Ascending aorta (tissue), 2 donors: ENCODE results near the gene TTLL5. TPM values are rescaled to one million over a fixed set of nuclear protein-coding genes. Genes with fewer than 3 reads are reported as not detected.

Source experiments
- DNase-seq, 2 donors: peaks; one replicate each; pipeline ENCODE4 v3.0.0-alpha.2; 2019; ENCODE audit warnings: low spot score in 2 of 2
- H3K27ac ChIP-seq, 2 donors: fragments of 200-600 bp; sonication (generic); one replicate each; pipeline ENCODE4 v1.5.1; 2016 to 2017; ENCODE audit warnings: mild to moderate bottlenecking in 1 of 2
- H3K27me3 ChIP-seq: fragments of 200-600 bp; sonication (generic); one replicate; pipeline ENCODE4 v1.5.1; 2017
- H3K36me3 ChIP-seq, 2 donors: fragments of 200-600 bp; sonication (generic); one replicate each; pipeline ENCODE4 v1.5.1; 2016
- H3K4me1 ChIP-seq, 2 donors: fragments of 200-600 bp; sonication (generic); one replicate each; pipeline ENCODE4 v1.5.1; 2016 to 2017; ENCODE audit warnings: mild to moderate bottlenecking in 1 of 2
- H3K4me3 ChIP-seq, 2 donors: fragments of 200-600 bp; sonication (generic); one replicate each; pipeline ENCODE4 v1.5.1; 2016 to 2017; ENCODE audit warnings: mild to moderate bottlenecking in 1 of 2
- H3K9me3 ChIP-seq, 2 donors: fragments of 200-600 bp; sonication (generic); one replicate each; pipeline ENCODE4 v1.5.1; 2016
- CTCF ChIP-seq, 3 experiments: fragments of 200-600 bp in 2 of 3; fragments of 450-650 bp in 1 of 3; sonication (generic) in 2 of 3; IDR thresholded peaks; one replicate each; pipeline ENCODE4 v1.5.1; 2016 to 2019; ENCODE audit warnings: antibody characterized with exemption in 3 of 3, mild to moderate bottlenecking in 1 of 3, moderate library complexity in 1 of 3
- intact Hi-C: fragments of 100-400 bp; cut with DNase I; formaldehyde crosslinking; loops from one replicate; pipeline ENCODE4 v1.15.1; 2023
- total RNA-seq: library from RNA; depleted of rRNA; stranded (reverse); fragments of >200 nt; gene quantifications from one replicate; pipeline ENCODE4 v1.1.0, GENCODE V29; 2016

Gene TTLL5
- total RNA-seq, 1 donor from 2014 or later: 43.1 TPM

DNA sequence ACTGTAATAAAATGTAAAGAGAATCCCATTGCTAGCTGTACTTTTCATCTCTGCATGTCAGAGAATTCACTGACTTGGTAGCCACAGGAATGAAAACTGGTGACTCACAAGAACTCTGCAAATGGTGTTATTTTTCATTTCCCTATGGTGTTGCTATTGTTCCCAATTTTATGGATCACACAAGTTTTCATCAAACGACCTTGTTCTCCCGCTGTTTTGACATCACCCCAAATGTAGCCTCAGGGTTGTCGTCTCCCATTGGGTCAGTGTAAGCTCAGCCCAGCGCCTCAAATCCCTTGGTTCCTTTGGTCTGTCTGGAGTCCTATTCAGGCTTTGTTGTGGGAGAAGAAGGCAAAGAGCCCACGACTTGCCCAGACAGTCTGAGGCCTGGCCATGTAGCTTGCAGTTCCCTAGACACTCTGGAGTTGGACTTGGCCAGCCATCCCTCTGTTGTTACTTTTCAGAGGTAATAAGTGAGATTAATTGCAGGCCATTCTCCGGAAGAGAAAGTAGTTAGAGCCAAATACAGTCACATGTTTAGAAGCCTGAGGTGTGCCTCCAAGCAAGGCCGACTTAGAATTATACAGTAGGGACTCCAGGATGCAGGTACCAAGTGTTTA, 161.6 kb downstream of the TTLL5 start:
- H3K27ac ChIP-seq: peak overlapping the region; percentile 79 to 87
- peaks cover 3 to 4% of the 10 kb centered on the region in 2 donors for H3K36me3 ChIP-seq
- no peak for DNase-seq
- H3K27me3 ChIP-seq: no peaks in the 10 kb centered on the region
- TF ChIP-seq CTCF (IDR thresholded peaks at IDR 0.05): no peak
- H3K4me1 ChIP-seq: peaks cover 8 to 33% of the 10 kb centered on the region in 2 donors
- H3K4me3 ChIP-seq: no peak overlapping the region
- intact Hi-C loops: loop anchor here (1.0 to 10.0 kb wide), 3 partner anchors 9 to 162 kb away; partner anchors contain the start of genes IFT43 and TGFB3
- H3K9me3 ChIP-seq: no peaks in the 10 kb centered on the region

DNA sequence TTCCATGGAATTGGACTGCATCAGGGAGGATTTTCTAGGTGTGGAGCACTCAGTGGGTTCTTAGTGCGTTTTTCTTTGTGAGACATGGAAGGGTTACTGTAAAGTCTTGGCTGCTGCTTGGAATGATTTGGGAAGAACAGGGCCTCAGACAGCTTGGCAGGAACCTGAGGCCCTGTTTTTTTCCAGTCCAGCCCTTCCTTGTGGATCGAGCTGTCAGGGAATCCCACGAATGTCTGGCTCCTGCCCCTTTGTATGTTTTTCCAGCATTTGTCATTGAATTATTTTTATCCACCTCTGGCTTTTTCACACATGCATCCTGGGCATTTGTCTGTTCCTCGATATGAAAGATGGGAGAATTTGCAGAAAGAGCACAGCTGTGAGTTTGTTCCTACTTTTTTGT, 162.3 kb downstream of the TTLL5 start:
- H3K27me3 ChIP-seq: no peaks in the 10 kb centered on the region
- DNase-seq: peak in 1 of 2 donors; percentile 73
- no peak overlapping the region for H3K4me3 ChIP-seq
- peaks cover 3 to 4% of the 10 kb centered on the region in 2 donors for H3K36me3 ChIP-seq
- no peaks in the 10 kb centered on the region for H3K9me3 ChIP-seq
- H3K4me1 ChIP-seq: peaks cover 8 to 33% of the 10 kb centered on the region in 2 donors
- TF ChIP-seq CTCF (IDR thresholded peaks at IDR 0.05): no peak
- peak overlapping the region; percentile 79 to 87 for H3K27ac ChIP-seq
- intact Hi-C loops: loop anchor here (1.0 to 10.0 kb wide), 3 partner anchors 8 to 161 kb away; partner anchors contain the start of genes IFT43 and TGFB3

- intact Hi-C loops: loop anchor here (5.0 to 10.0 kb wide), 2 partner anchors 83 to 160 kb away; partner anchors contain the start of genes IFT43 and TGFB3
- DNase-seq: no peak
- peaks cover 3 to 4% of the 10 kb centered on the region in 2 donors for H3K36me3 ChIP-seq
- H3K4me1 ChIP-seq: peaks cover 8 to 33% of the 10 kb centered on the region in 2 donors
- H3K27me3 ChIP-seq: no peaks in the 10 kb centered on the region
- H3K4me3 ChIP-seq: no peak overlapping the region
- TF ChIP-seq CTCF (IDR thresholded peaks at IDR 0.05): no peak
- H3K27ac ChIP-seq: peak overlapping the region; percentile 79 to 87
- H3K9me3 ChIP-seq: no peaks in the 10 kb centered on the region
Measured at GRCh38 chr14:75824318-75824717, 163.3 kb downstream of the TTLL5 start.

GRCh38 chr14:75825147-75825592, 164.1 kb downstream of the TTLL5 start:
- peaks cover 8 to 33% of the 10 kb centered on the region in 2 donors for H3K4me1 ChIP-seq
- TF ChIP-seq CTCF (IDR thresholded peaks at IDR 0.05): no peak
- peak overlapping the region; percentile 79 to 87 for H3K27ac ChIP-seq
- intact Hi-C loops: loop anchor here (5.0 to 10.0 kb wide), 2 partner anchors 42 to 160 kb away; partner anchors contain the start of genes IFT43 and TGFB3
- H3K36me3 ChIP-seq: peaks cover under 1 to 3% of the 10 kb centered on the region in 2 donors
- DNase-seq: no peak
- no peaks in the 10 kb centered on the region for H3K9me3 ChIP-seq
- H3K27me3 ChIP-seq: no peaks in the 10 kb centered on the region
- H3K4me3 ChIP-seq: peak overlapping the region in 1 of 2 donors; percentile 28

- H3K27ac ChIP-seq: peak overlapping the region; percentile 79 to 87
- TF ChIP-seq CTCF (IDR thresholded peaks at IDR 0.05): no peak
- no peaks in the 10 kb centered on the region for H3K27me3 ChIP-seq
- intact Hi-C loops: loop anchor here (5.0 to 10.0 kb wide), 2 partner anchors 41 to 158 kb away; partner anchors contain the start of genes IFT43 and TGFB3
- H3K4me3 ChIP-seq: no peak overlapping the region
- peaks cover 8 to 38% of the 10 kb centered on the region in 2 donors for H3K4me1 ChIP-seq
- H3K36me3 ChIP-seq: no peaks in the 10 kb centered on the region
- no peaks in the 10 kb centered on the region for H3K9me3 ChIP-seq
- DNase-seq: no peak
Measured at GRCh38 chr14:75826599-75826998, 165.6 kb downstream of the TTLL5 start.
